Measurements from ENCODE around the gene CTSA.

Gene CTSA

DNA sequence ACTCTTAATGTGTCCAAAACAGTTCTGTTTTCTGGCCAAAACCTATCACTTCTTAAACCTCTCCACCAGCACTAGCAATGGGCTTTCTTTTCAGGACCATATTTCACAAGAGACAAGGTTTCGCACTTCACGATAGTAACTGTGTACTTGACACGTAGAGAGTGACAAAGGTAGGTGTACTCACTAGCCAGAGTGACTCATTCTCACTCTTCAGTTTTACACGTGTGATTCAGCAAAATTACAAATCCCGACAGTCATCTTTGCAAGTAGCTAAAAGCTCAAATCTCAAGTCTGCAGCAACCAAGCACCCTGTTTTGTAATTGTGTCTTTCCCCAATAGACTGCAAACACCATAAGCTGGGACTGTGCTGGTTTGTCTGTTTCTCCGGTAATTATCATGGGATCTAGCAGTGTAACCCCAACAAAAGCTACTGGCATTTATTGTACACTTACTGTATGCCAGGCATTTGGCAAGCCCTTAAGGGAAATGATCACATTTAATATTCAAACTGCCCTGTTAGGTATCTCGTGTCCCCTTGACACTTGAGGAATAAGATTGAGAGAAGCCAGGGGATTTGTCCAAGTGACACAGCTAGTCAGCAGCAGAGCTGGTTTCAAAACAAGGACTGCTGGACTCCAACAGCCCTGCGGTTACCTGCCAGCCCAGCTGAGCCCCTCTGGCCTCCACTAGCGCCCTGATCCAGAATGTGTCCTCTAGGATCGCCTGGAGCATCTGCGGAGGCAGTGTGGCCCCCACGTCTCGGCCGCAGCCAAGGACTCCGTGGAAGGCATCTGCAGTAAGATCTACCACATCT, 53.2 kb downstream of the CTSA start:
- DNase-seq, result no peak

DNA sequence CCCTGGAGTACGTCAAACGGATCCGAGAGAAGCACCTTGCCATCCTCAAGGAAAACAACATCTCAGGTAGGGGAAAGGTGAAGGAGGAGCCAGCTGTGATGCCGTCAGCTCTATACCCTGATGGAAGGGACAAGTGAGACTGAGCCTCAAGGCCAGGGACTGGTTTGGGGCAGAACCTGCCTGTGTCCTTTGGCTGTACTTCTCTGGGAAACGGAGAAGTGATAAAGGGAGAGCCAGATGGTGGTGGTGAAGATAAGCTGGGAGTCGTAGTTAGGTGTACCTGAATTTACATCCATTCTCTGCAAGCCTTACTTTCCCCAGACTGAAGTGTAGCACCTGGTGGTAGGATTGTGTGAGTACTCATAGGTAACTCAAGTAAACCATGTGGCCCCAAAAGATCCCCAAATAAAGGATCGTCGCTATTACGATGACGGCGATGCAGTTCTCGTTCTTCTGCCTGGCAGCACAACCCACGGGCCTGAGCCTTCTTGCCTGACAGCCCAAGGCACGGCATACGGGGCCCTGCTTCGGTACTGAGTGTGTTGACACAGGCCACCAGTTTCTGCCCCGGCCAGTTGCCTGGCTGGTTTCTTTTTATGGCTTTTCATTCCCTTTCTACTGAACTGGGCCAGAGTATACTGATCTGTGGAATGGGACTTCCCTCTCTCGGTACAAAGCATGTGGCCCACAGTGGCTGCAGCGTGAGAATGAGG, 54.0 kb downstream of the CTSA start:
- no peak for DNase-seq

DNA sequence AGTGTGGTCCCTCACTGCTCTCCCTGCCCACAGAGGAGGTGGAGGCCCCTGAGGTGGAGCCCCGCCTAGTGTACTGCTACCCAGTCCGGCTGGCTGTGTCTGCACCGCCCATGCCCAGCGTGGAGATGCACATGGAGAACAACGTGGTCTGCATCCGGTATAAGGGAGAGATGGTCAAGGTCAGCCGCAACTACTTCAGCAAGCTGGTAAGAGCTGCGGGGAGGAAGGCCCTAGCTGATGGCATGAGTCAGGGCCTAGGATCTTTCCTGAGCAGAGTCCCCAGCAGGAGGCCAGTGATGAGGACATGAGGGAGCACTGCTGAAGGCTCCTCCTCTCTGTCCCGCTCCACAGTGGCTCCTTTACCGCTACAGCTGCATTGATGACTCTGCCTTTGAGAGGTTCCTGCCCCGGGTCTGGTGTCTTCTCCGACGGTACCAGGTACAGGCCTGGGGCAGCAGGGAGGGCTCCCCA, 54.6 kb downstream of the CTSA start:
- DNase-seq, result no peak

DNA sequence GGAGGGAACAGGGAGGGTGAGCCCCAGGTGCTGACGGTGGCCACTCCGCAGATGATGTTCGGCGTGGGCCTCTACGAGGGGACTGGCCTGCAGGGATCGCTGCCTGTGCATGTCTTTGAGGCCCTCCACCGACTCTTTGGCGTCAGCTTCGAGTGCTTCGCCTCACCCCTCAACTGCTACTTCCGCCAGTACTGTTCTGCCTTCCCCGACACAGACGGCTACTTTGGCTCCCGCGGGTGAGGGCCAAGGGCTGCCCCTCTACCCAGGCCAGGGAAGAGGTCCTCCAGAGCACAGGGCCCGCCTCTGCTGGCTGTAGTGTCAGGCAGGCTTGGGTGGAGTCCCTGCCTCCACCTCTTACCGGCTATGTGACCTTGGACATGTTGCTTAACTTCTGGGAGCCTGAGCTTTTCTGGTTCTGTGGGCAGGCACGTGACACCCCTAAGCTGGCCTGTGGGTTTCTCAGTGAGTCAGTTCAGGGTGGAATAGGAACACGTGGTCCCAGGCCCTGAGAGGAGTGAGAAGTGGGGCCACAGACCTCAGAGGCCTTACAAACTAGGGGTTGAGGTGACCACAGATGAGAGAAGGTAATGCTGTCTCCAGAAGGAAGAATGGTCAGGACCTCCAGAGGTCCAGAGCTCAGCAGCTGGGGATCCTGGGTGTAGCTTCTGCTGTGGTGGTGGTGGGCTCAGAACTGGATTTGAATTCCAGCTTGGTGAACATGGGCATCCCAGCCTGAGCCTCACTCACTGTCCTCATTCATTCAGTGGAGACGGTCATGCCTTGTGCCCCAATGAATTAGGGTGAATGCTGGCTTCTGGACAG, 55.2 kb downstream of the CTSA start:
- no peak for DNase-seq

DNA sequence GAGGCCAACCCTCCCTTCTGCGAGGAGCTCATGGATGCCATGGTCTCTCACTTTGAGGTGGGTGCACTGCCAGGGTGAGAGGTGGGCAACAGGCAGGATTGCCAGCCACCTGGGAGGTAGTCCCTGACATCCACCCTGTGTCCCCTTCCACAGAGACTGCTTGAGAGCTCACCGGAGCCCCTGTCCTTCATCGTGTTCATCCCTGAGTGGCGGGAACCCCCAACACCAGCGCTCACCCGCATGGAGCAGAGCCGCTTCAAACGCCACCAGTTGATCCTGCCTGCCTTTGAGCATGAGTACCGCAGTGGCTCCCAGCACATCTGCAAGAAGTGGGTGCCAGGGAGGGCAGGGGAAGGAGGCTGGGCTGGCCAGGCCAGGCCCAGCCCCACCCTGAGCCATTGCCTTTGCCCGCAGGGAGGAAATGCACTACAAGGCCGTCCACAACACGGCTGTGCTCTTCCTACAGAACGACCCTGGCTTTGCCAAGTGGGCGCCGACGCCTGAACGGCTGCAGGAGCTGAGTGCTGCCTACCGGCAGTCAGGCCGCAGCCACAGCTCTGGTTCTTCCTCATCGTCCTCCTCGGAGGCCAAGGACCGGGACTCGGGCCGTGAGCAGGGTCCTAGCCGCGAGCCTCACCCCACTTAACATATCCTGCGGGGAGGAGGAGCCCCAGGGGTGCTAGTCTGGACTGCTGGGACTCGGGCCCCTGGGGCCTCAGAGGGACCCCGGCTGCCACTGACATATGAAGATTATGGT, 56.2 kb downstream of the CTSA start:
- no peak for DNase-seq

DNA sequence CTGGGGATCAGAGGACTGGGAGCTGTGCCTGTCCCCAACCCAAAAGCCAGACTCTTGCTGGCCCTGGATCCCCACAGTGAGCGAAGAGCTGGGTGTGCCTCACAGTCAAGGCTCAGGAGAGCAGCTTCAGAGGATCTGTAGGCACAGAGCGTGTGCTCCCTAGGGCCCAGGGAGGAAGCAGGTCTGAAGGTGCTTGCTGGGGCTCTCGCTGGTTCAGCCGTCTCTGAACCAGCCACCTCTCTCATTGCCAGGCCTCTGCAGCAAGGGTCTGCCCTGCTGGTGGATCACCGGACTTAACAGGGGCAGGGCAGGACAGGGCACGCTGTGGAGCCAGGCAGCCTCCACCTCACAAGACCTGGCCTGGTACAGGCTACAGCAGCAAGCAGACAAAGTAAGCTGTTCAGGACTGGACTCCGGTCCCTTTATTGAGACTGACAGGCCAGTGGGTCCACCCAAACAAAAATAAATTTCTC, 57.2 kb downstream of the CTSA start:
- no peak for DNase-seq

Data from DMS79 treated with DMSO at 0.1 percent for 48 hours (cell line).